Fibroblast of skin of left quadriceps (primary cell): ENCODE data around the gene ZNF506.
A peak's percentile ranks its signal among the peaks of the same experiment; 100 is the strongest.
"Not testable (repeated sequence)": the region's sequence is repeated elsewhere in the genome, so short reads cannot be mapped to it uniquely, and the experiment has no call there.

Source experiments
- DNase-seq, 2 experiments: peaks; one replicate each; pipeline ENCODE4 v3.0.0-alpha.2; 2013; ENCODE audit warnings: low read depth in 2 of 2

The ZNF506 gene

DNA sequence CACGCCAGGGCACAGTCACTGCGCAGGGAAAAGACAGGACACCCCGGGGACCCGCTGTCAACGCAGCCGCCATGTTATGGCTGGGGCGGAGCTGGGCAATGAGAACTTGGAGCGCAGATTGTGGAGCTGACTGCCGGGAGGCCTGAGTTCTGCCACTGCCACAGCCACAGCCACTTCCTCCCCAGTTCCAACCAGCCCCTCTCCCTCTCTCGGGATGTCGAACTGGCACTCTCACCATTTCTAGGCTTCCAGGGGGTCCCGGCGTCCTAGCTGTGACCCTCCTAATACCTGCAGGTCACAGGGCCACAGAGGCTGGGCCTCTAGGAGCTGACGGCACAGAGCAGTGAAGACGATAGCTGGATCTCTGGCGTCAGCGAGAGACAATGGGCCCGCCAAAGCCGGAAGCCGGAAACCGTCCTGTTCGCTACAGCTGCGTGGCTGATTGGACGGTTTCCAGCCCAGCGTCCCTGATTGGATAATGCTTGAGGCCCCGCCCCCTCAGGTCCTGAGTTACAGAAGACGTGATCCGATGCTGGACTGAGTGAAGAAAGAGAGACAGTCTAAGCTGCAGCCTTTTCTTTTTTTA is at the start of gene ZNF506:
Gene ZNF506, minus strand, starts transcription at position 385 of the 586 bp plus-strand sequence. Its CDS starts 147 bp downstream, at position 238.
- peak; percentile 91 for DNase-seq

DNA sequence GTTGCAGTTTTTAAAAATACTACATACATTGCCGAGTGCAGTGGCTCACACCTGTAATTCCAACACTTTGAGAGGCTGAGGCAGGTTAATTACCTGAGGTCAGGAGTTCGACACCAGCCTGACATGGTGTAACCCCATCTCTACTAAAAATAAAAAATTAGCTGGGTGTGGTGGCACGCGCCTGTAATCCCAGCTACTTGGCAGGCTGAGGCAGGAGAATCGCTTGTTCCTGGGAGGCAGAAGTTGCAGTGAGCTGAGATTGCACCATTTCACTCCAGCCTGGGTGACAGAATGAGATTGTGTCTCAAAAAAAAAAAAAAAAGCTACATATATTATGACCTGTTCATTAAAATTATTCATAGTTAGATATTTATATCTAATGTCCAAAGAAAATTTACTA is 48.5 kb upstream of the ZNF506 start:
- DNase-seq: not testable (repeated sequence)

- DNase-seq: no peak
Measured at GRCh38 chr19:19866611-19867248, 45.2 kb upstream of the ZNF506 start.

DNA sequence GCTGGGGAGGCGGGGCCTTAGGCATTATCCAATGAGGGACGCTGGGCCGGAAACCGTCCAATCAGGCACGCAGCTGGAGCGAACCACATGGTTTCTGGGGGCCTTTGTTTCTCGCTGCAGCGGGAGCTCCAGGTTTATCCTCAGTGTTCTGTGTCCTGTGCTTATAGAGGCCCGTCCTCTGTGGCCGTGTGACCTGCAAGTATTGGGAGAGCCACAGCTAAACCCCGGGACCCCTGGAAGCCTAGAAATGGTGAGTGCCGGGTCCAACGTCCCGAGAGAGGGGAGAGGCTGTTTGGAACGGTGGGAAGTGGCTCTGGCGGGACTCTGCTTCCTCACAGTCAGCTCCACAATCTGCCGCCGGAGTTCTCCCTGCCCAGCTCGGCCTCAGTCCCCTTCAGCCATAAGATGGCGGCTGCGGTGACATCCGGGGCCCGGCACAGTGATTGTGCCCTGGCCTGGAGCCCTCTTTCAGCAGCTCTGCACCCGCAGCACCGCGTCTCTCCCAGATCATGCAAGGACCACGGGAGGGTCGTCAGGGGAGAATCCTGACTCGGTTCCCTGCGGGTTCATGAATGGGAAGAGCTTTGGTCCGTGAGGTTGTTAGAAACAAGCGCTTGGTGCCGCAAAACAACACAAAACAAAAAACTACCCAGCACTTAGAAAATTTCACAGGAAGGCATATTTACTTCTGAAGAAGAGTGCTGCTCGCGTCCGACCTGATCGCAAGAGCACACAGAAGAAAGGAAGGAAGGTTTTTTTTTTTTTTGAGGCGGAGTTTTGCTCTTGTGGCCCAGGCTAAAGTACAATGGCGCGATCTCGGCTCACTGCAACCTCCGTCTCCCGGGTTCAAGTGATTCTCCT is 44.4 kb upstream of the ZNF506 start, which contains the start of gene ZNF253:
Gene ZNF253, plus strand, starts transcription at position 133 of the 861 bp plus-strand sequence. Its CDS starts 115 bp downstream, at position 248.
- DNase-seq: peak; percentile 86 to 87

DNA sequence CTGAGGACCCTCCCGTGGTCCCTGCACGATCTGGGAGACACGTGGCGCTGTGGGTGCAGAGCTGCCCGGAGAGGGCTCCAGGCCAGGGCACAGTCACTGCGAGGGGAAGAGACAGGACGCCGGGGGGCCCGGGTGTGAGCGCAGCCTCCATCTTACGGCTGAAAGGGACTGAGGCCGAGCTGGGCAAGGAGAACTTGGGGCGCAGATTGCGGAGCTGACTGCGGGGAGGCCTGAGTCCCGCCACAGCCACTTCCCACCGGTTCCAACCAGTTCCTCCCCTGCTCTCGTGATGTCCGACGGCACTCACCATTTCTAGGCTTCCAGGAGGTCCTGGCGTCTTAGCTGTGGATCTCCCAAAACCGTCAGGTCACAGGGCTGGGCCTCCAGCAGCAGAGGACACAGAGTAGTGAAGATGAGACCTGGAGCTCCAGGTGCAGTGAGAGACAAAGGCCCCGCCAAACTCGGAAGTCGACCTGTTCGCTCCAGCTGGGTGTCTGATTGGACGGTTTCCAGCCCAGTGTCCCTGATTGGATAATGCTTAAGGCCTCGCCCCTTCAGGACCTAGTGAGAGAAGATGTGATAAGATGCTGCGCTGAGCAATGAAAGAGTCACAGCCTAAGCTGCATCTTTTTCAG is 39.3 kb upstream of the ZNF506 start:
- DNase-seq: no peak

DNA sequence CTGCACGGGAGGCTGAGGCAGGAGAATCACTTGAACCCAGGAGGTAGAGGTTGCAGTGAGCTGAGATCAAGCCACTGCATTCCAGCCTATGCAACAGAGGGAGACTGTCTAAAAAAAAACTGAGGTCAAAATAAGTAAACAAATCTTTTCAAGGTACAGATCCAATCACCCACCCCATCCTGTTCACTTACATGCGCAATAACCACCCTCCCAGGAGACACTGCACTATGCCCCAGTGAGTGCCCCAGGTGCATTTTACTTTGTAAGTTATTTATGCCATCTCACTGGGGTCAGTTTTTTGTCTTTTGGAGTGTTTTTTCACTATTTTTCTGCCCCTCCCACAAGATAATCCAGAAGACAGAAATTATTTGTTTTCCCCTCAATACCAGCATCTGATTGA is 37.2 kb upstream of the ZNF506 start:
- DNase-seq: no peak

DNA sequence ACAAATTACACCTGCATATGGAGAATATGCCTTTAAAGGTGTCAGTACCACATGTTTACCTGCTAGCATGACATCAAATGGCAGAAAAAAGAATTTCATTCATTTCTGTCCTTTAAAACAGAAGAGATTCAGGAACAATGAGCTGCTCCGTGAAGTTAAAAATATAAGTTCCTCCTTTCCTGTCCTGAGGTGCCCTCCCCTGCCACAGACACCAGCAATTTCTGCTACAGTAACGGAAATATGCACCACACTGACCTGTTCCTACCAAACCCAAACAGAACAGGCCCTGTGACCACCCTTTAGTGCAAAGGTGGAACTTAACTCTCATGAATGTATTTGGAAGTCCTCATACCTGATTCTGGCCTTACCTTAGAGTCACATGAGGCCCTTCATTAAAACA is 30.2 kb upstream of the ZNF506 start:
- DNase-seq: not testable (repeated sequence)

DNA sequence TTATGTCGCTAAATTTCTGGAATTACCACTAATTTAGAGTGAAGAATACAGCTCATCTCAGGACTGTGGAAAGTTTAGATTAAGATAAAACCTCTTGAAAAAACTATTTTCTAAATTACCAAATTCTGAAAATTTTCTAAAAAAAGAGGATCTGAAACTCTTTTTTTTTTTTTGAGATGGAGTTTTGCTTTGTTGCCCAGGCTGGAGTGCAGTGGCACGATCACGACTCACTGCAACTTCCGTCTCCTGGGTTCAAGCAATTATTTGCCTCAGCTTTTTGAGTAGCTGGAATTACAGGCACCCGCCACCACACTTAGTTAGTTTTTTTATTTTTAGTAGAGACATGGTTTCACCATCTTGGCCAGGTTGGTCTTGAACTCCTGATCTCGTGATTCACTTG is 27.5 kb upstream of the ZNF506 start:
- no peak for DNase-seq

- DNase-seq: no peak
Measured at GRCh38 chr19:19847781-19848180, 26.2 kb upstream of the ZNF506 start.

GRCh38 chr19:19835560-19836038 is 14.0 kb upstream of the ZNF506 start:
- DNase-seq: no peak

- no peak for DNase-seq
Measured at GRCh38 chr19:19826875-19827274, 5.3 kb upstream of the ZNF506 start.

DNA sequence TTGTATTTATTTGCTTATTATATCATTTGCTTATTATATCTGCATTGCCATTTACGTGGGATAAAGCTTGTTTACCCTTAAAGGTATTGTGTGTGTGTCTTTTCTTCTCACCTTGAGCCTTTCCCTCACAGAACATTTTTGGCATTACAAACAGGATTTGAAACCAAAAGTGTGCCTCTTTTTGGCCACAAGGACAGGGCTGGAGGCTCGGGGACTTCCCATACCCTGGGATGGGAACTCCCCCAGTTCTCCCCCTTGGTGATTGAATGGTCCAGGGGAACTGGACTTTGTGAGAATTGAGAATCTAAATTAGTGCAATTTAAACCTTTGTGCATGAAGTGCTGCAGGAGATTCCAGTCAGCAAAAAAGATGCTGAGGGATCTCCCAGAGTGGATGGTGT is 2.4 kb upstream of the ZNF506 start:
- DNase-seq: no peak

- not testable (repeated sequence) for DNase-seq
Measured at GRCh38 chr19:19821976-19822375, 426 bp upstream of the ZNF506 start.

GRCh38 chr19:19820774-19821320 is 703 bp downstream of the ZNF506 start:
- no peak for DNase-seq

- DNase-seq: no peak
Measured at GRCh38 chr19:19817357-19817756, 4.2 kb downstream of the ZNF506 start.

DNA sequence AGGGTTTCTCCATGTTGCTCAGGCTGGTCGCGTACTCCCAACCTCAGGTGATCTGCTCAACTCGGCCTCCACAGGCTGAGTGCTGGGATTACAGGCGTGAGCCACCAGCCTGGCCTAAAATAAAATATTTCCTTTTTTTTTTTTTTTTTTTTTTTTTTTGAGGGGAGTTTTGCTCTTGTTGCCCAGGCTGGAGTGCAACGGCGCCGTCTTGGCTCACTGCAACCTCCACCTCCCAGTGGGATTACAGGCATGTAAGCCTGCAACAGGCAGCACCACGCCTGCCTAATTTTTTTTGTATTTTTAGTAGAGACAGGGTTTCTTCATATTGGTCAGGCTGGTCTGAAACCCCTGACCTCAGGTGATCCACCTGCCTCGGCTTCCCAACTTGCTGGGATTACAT is 4.9 kb downstream of the ZNF506 start:
- no peak for DNase-seq

DNA sequence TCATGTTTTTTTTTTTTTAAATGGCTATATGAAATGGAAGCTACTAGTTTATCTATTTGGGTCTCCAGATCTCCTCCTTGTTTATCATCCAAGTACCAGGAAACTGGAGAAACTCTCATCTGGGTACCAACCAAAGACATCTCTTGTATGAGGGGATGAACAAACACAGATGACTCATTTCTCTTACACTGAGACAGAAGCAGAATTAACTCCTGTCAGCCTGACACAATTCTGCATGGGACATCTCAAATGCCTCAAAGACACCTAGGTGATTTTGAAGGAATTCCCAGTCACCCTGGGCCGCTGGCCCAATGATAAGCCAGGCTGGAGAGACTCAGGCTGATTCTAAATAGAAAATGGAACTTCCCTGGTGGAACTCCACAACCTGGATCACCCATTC is 9.6 kb downstream of the ZNF506 start:
- DNase-seq: not testable (repeated sequence)

DNA sequence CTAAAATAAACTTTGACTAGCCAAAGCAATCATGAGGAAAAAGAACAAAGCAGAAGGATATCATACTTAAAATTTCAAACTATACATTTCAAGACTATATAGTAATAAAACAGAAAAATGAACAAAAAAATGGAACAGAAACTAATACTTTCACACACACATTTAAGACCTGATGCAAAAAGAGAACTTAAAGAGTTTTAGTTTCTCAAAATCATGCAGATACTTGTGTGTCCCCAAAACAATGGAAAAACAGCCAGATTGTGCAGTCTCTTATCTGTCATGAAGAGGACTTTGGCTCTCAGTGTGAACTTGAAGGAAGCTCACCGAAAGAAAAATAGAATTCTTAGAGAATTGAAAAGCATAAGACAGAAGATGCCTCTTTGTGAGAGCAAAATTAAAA is 16.1 kb downstream of the ZNF506 start:
- no peak for DNase-seq

DNA sequence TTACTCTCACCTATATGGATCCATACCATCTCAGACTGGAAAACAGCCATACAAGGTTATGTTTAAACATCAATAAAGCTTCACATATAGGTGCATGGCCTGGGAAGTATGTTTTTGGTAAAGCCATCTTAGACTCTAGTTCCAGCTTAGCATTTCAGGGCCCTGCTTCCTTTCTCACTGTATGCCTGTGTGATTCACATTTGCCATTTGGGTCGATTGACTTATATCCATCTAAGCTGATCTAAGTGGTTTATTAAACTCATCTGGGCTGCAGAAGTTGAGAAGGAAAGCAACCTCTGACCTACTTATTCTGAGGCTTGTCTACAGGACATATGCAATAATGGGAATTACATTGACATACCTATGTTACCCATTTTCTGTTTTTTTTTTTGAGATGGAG is 33.5 kb downstream of the ZNF506 start:
- no peak for DNase-seq

GRCh38 chr19:19785476-19785875 is 36.1 kb downstream of the ZNF506 start:
- not testable (repeated sequence) for DNase-seq

DNA sequence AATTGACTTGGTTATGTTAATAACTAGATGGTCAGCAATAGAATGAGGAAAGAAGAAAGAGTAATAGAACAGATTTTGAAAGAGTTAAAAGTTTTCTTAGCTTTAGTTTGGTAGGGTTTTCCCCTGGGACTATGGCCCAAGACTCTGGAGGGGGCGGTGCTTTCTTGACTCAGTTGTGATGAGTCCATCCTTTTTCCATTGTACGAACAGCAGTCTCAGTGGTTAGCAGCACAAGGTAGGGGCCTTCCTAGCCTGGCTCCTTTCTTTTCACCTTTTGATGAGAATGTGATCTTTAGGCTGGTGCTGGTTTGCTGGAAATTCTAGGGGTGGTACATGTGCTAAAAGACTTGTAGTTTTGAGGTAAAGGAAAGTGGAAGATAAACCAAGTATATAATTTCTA is 38.8 kb downstream of the ZNF506 start:
- no peak for DNase-seq

DNA sequence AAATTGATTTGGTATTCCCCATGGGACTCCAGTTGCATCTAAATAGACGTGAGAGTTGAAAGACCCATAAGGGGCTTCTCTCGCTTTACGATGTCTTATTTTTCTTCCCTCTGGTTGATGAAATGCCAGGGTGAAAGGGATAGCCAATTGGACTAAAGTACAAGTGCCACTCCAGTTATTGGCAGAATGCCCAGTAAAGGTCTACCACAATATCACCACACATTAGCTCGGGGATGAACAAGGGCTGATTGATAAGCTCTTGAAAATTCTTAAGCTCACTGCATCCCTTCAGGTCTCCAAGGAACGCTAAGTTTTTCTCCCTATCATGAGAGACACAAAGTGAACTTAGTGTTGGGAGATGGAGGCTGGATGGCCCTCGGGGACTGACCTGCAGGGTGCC is 39.8 kb downstream of the ZNF506 start:
- not testable (repeated sequence) for DNase-seq
